RWPE1 (cell line): ENCODE data around the gene ETHE1.

Experiments used
- CTCF ChIA-PET: fragments of 350-600 bp; sonication (Branson Sonifier 250); formaldehyde crosslinking; extraction: SDS; loops from one replicate; lab custom pipeline; 2021; lab: Yijun Ruan, JAX
- POLR2A ChIA-PET: fragments of 400-600 bp; formaldehyde crosslinking; extraction: SDS; loops from one replicate; lab custom pipeline; 2020; ENCODE audit warnings: antibody characterized with exemption; ENCODE audit not compliant: low non-redundant PET; lab: Yijun Ruan, JAX
- DNase-seq: peaks from one replicate; pipeline ENCODE4 v3.0.0; 2012; ENCODE audit warnings: low spot score
- H3K27ac ChIP-seq: fragments of 450-650 bp; 2 replicates; pipeline ENCODE4 v1.5.1; 2017
- TF ChIP-seq, protein P1 (sequence below): fragments of 450-650 bp; conservative IDR thresholded peaks from 2 replicates; pipeline ENCODE4 v1.5.1; 2017; ENCODE audit warnings: low read depth, mild to moderate bottlenecking

ETHE1 gene

DNA sequence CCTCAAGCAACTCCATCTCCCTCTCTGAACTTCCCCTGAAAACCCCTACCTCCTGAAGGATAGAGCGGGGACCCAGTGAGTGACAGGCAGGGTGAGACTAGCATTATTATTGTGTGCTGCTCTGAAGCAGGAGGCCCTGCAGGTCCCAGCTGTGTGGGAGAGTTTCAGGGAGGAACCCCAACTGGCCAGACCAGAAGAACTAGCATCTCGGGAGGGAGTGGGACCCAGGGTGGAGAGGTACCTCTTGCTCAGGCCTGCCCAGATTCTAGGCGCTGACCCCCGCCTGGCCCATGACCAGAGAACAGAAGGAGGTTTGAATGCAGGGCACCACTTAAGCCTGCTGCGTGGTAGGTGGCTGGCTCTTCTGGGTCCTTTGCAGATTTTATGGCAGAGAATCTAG lies 55.9 kb downstream of the ETHE1 start:
- H3K27ac ChIP-seq = no peak overlapping the region; the same call in 1 of the 2 replicates
- TF ChIP-seq, protein P1, sequence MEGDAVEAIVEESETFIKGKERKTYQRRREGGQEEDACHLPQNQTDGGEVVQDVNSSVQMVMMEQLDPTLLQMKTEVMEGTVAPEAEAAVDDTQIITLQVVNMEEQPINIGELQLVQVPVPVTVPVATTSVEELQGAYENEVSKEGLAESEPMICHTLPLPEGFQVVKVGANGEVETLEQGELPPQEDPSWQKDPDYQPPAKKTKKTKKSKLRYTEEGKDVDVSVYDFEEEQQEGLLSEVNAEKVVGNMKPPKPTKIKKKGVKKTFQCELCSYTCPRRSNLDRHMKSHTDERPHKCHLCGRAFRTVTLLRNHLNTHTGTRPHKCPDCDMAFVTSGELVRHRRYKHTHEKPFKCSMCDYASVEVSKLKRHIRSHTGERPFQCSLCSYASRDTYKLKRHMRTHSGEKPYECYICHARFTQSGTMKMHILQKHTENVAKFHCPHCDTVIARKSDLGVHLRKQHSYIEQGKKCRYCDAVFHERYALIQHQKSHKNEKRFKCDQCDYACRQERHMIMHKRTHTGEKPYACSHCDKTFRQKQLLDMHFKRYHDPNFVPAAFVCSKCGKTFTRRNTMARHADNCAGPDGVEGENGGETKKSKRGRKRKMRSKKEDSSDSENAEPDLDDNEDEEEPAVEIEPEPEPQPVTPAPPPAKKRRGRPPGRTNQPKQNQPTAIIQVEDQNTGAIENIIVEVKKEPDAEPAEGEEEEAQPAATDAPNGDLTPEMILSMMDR = no peak
- ChIA-PET CTCF (no interaction called here), POLR2A (no interaction called here)
- no peak for DNase-seq

DNA sequence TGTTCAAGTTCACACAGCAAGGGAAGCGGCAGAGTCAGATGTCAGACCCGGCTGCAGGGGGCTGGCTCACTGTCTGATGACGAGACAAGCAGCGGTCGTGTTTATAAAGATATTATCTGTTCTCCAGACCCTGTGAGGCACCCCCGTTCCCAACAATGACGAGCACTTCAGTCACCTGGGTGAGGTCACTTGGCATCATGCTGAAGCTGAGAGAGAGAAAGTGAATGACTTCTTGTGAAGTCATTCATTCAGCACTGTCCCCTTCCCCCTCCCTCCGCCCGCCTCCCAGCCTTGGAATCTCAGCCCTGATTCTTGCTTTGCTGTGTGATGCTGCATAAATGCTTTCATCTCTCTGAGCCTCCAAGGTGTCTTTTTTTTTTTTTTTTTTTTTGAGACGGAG lies 56.7 kb downstream of the ETHE1 start:
- ChIA-PET POLR2A (no interaction called here), CTCF (no interaction called here)
- no peak overlapping the region for H3K27ac ChIP-seq
- no peak for DNase-seq
- TF ChIP-seq, protein P1 = no peak

DNA sequence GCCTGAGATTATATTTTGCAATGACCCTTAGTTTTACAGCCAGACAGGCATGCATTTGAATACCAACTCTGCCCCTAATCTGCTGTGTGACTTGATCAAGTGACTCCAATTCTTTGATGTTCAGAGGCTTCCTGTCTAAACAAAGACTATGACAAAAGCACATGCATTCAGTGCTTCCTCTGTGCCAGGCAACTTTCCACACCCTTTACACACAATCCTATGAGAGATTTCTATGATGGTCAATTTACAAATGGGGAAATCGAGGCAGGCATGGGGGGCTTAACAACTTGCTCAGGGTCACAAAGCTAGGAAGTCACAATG lies 57.9 kb downstream of the ETHE1 start:
- no peak overlapping the region for H3K27ac ChIP-seq
- TF ChIP-seq, protein P1 = no peak
- ChIA-PET CTCF (no interaction called here), POLR2A (no interaction called here)
- DNase-seq = no peak

DNA sequence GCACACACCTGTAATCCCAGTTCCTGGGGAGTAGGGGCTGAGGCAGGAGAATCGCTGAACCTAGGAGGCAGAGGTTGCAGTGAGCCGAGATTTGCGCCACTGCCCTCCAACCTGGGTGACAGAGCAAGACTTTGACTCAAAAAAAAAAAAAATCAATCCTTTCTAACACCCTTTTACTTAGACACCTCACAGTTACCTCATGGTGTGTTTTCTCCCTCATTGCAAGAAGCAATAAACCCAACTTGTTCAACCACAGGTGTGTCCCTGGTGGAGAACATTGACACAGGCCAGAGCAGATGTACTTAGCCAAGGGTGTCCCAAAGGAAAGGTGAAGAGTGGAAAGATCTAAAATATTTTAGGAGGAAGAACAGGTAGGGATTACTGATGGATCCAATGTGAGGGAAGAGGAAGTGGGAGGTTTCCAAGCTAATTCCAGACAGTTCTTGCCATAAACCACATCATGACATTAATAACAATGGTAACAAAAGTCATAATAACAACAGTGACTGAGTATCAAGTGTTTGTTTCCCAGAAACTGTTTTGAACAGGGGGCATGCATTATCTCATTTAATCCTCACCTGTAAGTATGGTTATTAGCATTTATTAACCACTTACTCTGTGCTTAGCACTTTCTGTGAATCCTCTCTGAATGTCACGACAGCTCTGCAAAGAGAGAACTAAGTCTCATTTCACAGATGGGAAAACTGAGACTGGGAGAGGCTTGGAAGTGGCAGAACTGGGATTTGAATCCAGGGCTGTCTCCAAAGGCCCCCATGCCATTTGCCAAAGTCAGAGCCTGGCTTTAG lies 58.4 kb downstream of the ETHE1 start:
- DNase-seq = no peak
- peak overlapping the region; percentile 79 for H3K27ac ChIP-seq
- TF ChIP-seq, protein P1 = no peak
- CTCF ChIA-PET = interaction anchor here (0.8 kb wide), 1 partner anchor 126 kb away, joined by 3 read pairs; no protein-coding TSS in a partner anchor
- POLR2A ChIA-PET = no interaction called here

DNA sequence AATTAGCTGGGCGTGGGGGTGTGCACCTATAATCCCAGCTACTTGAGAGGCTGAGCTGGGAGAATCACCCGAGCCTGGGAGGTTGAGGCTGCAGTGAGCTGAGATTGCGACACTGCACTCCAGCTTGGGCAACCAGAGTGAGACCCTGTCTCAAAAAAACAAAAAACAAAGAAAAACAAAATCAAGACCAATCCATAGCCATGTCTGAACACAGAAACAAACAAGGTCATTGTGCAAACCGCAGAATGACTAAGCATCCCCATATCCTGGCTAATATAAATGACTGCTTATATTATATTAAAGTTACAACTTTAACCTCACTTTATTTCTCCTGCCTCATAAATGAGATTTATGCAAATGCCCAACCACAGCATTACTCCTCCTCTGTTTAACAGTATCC lies 59.3 kb downstream of the ETHE1 start:
- POLR2A ChIA-PET = no interaction called here
- CTCF ChIA-PET = no interaction called here
- DNase-seq = peak; percentile 36
- H3K27ac ChIP-seq = peak overlapping the region; percentile 79
- TF ChIP-seq, protein P1 = no peak

DNA sequence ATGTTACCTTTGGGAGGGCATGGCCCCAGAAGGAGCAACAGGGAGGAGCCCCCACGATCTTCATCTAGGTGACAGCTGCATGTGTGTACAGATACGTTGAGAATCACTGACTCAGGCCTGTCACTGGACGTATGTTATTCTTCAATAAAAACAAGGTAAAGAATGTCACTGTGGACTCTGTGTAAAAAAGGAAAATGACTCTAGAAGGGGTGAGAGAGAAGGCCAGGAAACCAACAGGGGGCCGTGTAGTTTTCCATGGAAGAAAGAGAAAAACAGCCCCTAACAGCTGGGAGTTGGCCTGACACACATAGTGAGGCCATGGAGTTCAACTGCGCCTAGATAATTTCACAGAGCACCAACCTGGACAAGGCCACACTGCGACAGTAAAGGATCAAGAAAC lies 59.7 kb downstream of the ETHE1 start:
- no peak for DNase-seq
- ChIA-PET POLR2A (no interaction called here), CTCF (no interaction called here)
- peak overlapping the region; percentile 79 for H3K27ac ChIP-seq
- TF ChIP-seq, protein P1 = no peak
